Fibroblast of villous mesenchyme (primary cell): Measurements from ENCODE around the gene ITFG2. TPM values are rescaled to one million over a fixed set of nuclear protein-coding genes. Genes with fewer than 3 reads are reported as not detected.

Source experiments
- DNase-seq: peaks from one replicate; pipeline ENCODE4 v3.0.0-alpha.2; 2010; ENCODE audit warnings: low read depth
- H3K4me3 ChIP-seq: 2 replicates; pipeline ENCODE4 v1.5.1; 2011; ENCODE audit warnings: low read depth, mild to moderate bottlenecking, low read length
- total RNA-seq: library from RNA; depleted of rRNA; stranded (reverse); fragments of >200 nt; gene quantifications from 2 replicates; pipeline ENCODE4 v1.2.3, GENCODE V29; 2012
- TF ChIP-seq, protein P1 (sequence below): IDR thresholded peaks from 2 replicates; pipeline ENCODE4 v1.5.1; 2012; ENCODE audit warnings: low read depth, mild to moderate bottlenecking, low read length; ENCODE audit not compliant: insufficient read depth

The ITFG2 gene
- total RNA-seq, 1 donor = 21.2 TPM

- peak; percentile 92 for DNase-seq
- peak overlapping the region; percentile 10 for H3K4me3 ChIP-seq
- TF ChIP-seq, protein P1, sequence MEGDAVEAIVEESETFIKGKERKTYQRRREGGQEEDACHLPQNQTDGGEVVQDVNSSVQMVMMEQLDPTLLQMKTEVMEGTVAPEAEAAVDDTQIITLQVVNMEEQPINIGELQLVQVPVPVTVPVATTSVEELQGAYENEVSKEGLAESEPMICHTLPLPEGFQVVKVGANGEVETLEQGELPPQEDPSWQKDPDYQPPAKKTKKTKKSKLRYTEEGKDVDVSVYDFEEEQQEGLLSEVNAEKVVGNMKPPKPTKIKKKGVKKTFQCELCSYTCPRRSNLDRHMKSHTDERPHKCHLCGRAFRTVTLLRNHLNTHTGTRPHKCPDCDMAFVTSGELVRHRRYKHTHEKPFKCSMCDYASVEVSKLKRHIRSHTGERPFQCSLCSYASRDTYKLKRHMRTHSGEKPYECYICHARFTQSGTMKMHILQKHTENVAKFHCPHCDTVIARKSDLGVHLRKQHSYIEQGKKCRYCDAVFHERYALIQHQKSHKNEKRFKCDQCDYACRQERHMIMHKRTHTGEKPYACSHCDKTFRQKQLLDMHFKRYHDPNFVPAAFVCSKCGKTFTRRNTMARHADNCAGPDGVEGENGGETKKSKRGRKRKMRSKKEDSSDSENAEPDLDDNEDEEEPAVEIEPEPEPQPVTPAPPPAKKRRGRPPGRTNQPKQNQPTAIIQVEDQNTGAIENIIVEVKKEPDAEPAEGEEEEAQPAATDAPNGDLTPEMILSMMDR = no peak
Measured at GRCh38 chr12:2804393-2805142, 7.9 kb upstream of the ITFG2 start.

DNA sequence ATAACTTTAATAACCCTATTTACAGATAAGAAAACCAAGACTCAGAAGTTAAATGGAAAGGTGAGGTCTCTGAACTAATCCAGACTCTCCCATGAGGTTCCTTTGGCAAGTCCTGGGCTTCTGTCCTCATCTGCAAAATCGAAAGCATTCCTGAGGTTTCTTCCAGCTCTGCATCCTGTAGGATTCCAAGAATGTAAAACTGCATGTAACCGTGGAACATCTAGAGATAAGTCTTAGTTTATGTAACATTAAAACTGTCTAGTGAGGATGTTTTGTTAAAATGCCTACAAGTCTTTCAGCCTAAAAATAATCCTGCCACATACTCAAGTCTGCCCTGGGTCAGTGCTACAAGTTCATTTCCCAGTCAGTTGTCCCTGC lies 7.3 kb upstream of the ITFG2 start:
- H3K4me3 ChIP-seq = peak overlapping the region; percentile 10
- TF ChIP-seq, protein P1 = no peak
- DNase-seq = peak; percentile 94

DNA sequence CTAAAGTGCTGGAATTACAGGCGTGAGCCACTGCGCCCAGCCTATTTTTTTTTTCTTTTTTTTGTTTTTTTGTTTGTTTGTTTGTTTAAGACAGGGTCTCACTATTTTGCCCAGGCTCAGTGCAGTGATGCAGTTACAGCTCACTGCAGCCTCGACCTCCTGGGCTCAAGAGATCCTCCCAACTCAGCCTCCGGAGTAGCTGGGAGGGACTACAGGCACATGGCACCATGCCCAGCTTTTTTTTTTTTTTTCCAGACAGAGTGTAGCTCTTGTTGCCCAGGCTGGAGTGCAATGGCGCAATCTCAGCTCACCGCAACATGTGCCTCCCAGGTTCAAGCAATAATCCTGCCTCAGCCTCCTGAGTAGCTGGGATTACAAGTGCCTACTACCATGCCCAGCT lies 5.8 kb upstream of the ITFG2 start:
- DNase-seq = no peak
- H3K4me3 ChIP-seq = no peak overlapping the region
- TF ChIP-seq, protein P1 = no peak

- TF ChIP-seq, protein P1 = no peak
- no peak for DNase-seq
- H3K4me3 ChIP-seq = peak overlapping the region; percentile 86
Measured at GRCh38 chr12:2811801-2812200, 667 bp upstream of the ITFG2 start.

GRCh38 chr12:2813214-2814185 lies 1.0 kb downstream of the ITFG2 start:
- DNase-seq = peak; percentile 79
- TF ChIP-seq, protein P1 = peak; percentile 85
- peak overlapping the region; percentile 86 for H3K4me3 ChIP-seq

DNA sequence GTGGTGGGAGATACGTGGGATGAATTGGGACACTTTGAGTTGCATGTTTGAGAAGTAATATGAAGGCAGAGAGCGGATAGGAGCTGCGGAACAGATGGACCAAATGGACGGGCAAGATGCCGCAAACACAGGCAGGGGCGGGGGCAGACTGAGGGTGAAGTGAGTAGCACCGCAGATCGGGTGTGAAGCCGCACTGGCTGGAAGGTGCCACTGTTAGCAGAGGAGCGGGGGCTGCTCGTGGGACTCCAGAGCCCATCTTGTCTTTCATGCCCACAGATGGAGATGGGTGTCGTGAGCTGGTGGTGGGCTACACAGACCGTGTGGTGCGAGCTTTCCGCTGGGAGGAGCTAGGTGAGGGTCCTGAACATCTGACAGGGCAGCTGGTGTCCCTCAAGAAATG lies 7.3 kb downstream of the ITFG2 start:
- TF ChIP-seq, protein P1 = no peak
- no peak overlapping the region for H3K4me3 ChIP-seq
- no peak for DNase-seq
